Fibroblast of lung (primary cell): ENCODE measurements around the gene ZNF26. TPM values are rescaled to one million over a fixed set of nuclear protein-coding genes. Genes with fewer than 3 reads are reported as not detected.

ENCODE experiments used
- DNase-seq, 2 donors: peaks; one replicate each; pipeline versions ENCODE4 v3.0.0 to v3.0.0-alpha.2; 2010; ENCODE audit warnings: low read depth in 2 of 2
- H2AFZ ChIP-seq: 2 replicates; pipeline ENCODE4 v1.5.1; 2012; ENCODE audit warnings: low read length, control low read depth, inconsistent platforms
- H3K27ac ChIP-seq: 2 replicates; pipeline ENCODE4 v1.5.1; 2011; ENCODE audit warnings: low read length, control low read depth; ENCODE audit not compliant: insufficient read depth
- H3K27me3 ChIP-seq: 2 replicates; pipeline ENCODE4 v1.5.1; 2011; ENCODE audit warnings: mild to moderate bottlenecking, low read length; ENCODE audit not compliant: control insufficient read depth, insufficient read depth
- H3K36me3 ChIP-seq: 2 replicates; pipeline ENCODE4 v1.5.1; 2011; ENCODE audit warnings: low read length; ENCODE audit not compliant: control insufficient read depth, insufficient read depth
- H3K4me1 ChIP-seq: 2 replicates; pipeline ENCODE4 v1.5.1; 2011; ENCODE audit warnings: low read length; ENCODE audit not compliant: control insufficient read depth, insufficient read depth; ENCODE audit errors: extremely low read depth
- H3K4me2 ChIP-seq: 2 replicates; pipeline ENCODE4 v1.5.1; 2011; ENCODE audit warnings: low read length, control low read depth; ENCODE audit not compliant: insufficient read depth; ENCODE audit errors: extremely low read depth
- H3K4me3 ChIP-seq, 4 experiments: fragments of 200-600 bp in 1 of 4; sonication (generic) in 1 of 4; replicated peaks in 1 of 4; 2 replicates each; pipeline ENCODE4 v1.5.1; 2011 to 2016; ENCODE audit warnings: low read length in 4 of 4, low read depth in 3 of 4, mild to moderate bottlenecking in 3 of 4, control low read depth in 2 of 4, inconsistent platforms in 1 of 4, mixed read lengths in 1 of 4; ENCODE audit not compliant: insufficient read depth in 1 of 4; ENCODE audit errors: control extremely low read depth in 1 of 4
- H3K79me2 ChIP-seq: 2 replicates; pipeline ENCODE4 v1.5.1; 2012; ENCODE audit warnings: mild to moderate bottlenecking, low read length, inconsistent platforms; ENCODE audit not compliant: control insufficient read depth, insufficient read depth
- H3K9ac ChIP-seq: 2 replicates; pipeline ENCODE4 v1.5.1; 2011; ENCODE audit warnings: mild to moderate bottlenecking, low read length, control low read depth; ENCODE audit not compliant: insufficient read depth
- H3K9me3 ChIP-seq: 2 replicates; pipeline ENCODE4 v1.5.1; 2012; ENCODE audit warnings: low read depth, low read length; ENCODE audit not compliant: control insufficient read depth, insufficient read depth
- H4K20me1 ChIP-seq: 2 replicates; pipeline ENCODE4 v1.5.1; 2011; ENCODE audit warnings: low read length; ENCODE audit not compliant: control insufficient read depth, insufficient read depth; ENCODE audit errors: extremely low read depth
- EZH2 ChIP-seq: IDR thresholded peaks from 2 replicates; pipeline ENCODE4 v1.5.1; 2012; ENCODE audit warnings: low read length, control low read depth, mild to moderate bottlenecking; ENCODE audit errors: missing control alignments
- polyA plus RNA-seq, 2 donors: library from polyadenylated mRNA; depleted of rRNA in 1 of 2; stranded (reverse) in 1 of 2; unstranded in 1 of 2; fragments of >200 nt; gene quantifications; 2 replicates each; pipeline ENCODE4 v1.2.1, GENCODE V29; 2011 to 2012; ENCODE audit warnings: missing spikeins in 1 of 2
- total RNA-seq: library from RNA; depleted of rRNA; stranded (reverse); fragments of >200 nt; gene quantifications from 2 replicates; pipeline ENCODE4 v1.2.1, GENCODE V29; 2014
- TF ChIP-seq, protein P1 (sequence below), 2 donors: IDR thresholded peaks in 1 of 2; conservative IDR thresholded peaks in 1 of 2; 1 replicate in 1 of 2; 2 replicates in 1 of 2; pipeline ENCODE4 v1.5.1; 2011 to 2012; ENCODE audit warnings: low read length in 2 of 2, control low read depth in 1 of 2, inconsistent platforms in 1 of 2, low read depth in 1 of 2, mild to moderate bottlenecking in 1 of 2

Gene ZNF26
- total and polyA plus RNA-seq, 2 donors (not counting 1 experiment from before 2014, with no cell fraction given), result 4.9 to 9.4 TPM

DNA sequence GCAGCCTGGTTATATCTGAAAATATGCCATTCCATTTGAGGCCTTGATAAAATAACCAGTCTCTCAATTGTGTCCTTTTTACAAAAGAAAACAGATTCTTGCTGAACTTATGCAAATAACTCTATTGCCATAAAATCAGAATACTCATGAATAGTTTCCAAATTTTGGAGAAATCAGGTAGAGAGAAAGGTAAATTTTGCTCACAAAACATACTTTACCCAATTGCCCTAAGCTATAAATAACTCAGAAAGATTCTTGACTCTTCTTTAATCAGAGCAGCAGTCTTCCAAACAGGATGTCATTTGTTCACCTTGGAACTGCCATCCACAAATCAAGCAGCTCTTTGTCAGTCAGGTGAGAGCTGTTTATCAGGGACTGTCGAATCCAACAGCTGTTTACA, 12.6 kb downstream of the ZNF26 start:
- Histone ChIP-seq H3K36me3 (no peaks in the 10 kb centered on the region), H3K79me2 (peaks cover 6% of the 10 kb centered on the region), H3K4me3 (no peak overlapping the region), H2AFZ (no peak overlapping the region), H3K9me3 (no peaks in the 10 kb centered on the region), H3K9ac (no peak overlapping the region), H4K20me1 (no peaks in the 10 kb centered on the region), H3K4me2 (no peak overlapping the region), H3K27ac (no peak overlapping the region), H3K4me1 (no peaks in the 10 kb centered on the region), H3K27me3 (no peaks in the 10 kb centered on the region)
- TF ChIP-seq, protein P1, sequence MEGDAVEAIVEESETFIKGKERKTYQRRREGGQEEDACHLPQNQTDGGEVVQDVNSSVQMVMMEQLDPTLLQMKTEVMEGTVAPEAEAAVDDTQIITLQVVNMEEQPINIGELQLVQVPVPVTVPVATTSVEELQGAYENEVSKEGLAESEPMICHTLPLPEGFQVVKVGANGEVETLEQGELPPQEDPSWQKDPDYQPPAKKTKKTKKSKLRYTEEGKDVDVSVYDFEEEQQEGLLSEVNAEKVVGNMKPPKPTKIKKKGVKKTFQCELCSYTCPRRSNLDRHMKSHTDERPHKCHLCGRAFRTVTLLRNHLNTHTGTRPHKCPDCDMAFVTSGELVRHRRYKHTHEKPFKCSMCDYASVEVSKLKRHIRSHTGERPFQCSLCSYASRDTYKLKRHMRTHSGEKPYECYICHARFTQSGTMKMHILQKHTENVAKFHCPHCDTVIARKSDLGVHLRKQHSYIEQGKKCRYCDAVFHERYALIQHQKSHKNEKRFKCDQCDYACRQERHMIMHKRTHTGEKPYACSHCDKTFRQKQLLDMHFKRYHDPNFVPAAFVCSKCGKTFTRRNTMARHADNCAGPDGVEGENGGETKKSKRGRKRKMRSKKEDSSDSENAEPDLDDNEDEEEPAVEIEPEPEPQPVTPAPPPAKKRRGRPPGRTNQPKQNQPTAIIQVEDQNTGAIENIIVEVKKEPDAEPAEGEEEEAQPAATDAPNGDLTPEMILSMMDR (conservative IDR thresholded peaks at IDR 0.05 in 1 of 2, IDR thresholded peaks at IDR 0.05 in 1 of 2; ENCODE audit: low read depth in 1 of 2, low read length in 2 of 2), result no peak
- TF ChIP-seq EZH2, result no peak
- no peak for DNase-seq

DNA sequence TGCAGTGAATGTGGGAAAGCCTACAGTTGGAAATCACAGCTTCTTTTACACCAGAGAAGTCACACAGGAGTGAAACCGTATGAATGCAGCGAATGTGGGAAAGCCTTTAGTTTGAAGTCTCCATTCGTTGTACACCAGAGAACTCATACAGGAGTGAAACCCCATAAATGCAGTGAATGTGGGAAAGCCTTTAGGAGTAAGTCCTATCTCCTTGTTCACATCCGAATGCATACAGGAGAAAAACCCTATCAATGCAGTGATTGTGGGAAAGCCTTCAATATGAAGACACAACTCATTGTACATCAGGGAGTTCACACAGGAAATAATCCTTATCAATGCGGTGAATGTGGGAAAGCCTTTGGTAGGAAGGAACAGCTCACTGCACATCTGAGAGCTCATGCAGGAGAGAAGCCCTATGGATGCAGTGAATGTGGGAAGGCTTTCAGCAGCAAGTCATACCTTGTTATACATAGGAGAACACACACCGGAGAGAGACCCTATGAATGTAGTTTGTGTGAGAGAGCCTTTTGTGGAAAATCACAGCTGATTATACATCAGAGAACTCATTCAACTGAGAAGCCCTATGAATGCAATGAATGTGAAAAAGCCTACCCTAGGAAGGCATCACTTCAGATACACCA, 24.6 kb downstream of the ZNF26 start:
- H3K4me2 ChIP-seq, result no peak overlapping the region
- no peak overlapping the region for H2AFZ ChIP-seq
- H3K27me3 ChIP-seq, result no peaks in the 10 kb centered on the region
- TF ChIP-seq EZH2, result no peak
- TF ChIP-seq, protein P1 (conservative IDR thresholded peaks at IDR 0.05 in 1 of 2, IDR thresholded peaks at IDR 0.05 in 1 of 2; ENCODE audit: low read depth in 1 of 2, low read length in 2 of 2), result no peak
- no peaks in the 10 kb centered on the region for H3K79me2 ChIP-seq
- H3K4me1 ChIP-seq, result no peaks in the 10 kb centered on the region
- H4K20me1 ChIP-seq, result no peaks in the 10 kb centered on the region
- peaks cover 13% of the 10 kb centered on the region for H3K9me3 ChIP-seq
- peak in 1 of 2 donors; percentile 12 for DNase-seq
- H3K27ac ChIP-seq, result no peak overlapping the region
- peaks cover 6% of the 10 kb centered on the region for H3K36me3 ChIP-seq
- no peak overlapping the region for H3K4me3 ChIP-seq
- H3K9ac ChIP-seq, result no peak overlapping the region

DNA sequence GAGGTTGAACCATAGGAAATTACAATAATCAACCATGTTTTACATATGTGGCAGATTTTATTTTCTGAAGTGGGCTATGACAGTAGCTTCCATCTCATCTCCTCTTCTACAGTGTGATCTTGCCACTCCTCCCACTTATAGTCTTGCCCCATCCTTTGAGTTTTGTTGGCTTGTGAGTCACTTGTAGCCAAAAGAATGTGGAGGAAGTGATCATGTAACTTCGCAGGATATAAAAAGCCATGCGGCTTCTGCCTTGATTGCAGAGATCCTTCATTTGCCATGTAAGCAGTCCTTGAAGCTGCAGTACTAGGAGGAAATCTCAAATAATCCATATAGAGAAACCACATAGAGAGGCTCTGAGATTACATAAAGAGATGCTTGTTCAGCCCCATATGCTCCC, 37.4 kb downstream of the ZNF26 start:
- Histone ChIP-seq H3K27ac (no peak overlapping the region), H3K9ac (no peak overlapping the region), H3K4me1 (no peaks in the 10 kb centered on the region), H2AFZ (no peak overlapping the region), H3K36me3 (no peaks in the 10 kb centered on the region), H3K4me2 (no peak overlapping the region), H3K79me2 (no peaks in the 10 kb centered on the region), H4K20me1 (no peaks in the 10 kb centered on the region), H3K4me3 (no peak overlapping the region), H3K9me3 (no peaks in the 10 kb centered on the region), H3K27me3 (no peaks in the 10 kb centered on the region)
- DNase-seq, result peak in 1 of 2 donors; percentile 5
- no peak for TF ChIP-seq EZH2
- TF ChIP-seq, protein P1 (conservative IDR thresholded peaks at IDR 0.05 in 1 of 2, IDR thresholded peaks at IDR 0.05 in 1 of 2; ENCODE audit: low read depth in 1 of 2, low read length in 2 of 2), result no peak
